22Rv1 (cell line): ENCODE results near the gene TAS2R4.
"Not testable (repeated sequence)": the region's sequence is repeated elsewhere in the genome, so short reads cannot be mapped to it uniquely, and the experiment has no call there.

Experiments used
- H3K27ac ChIP-seq: fragments of 450-650 bp; 2 replicates; pipeline ENCODE4 v1.5.1; 2017
- CTCF ChIP-seq: fragments of 450-650 bp; IDR thresholded peaks from 2 replicates; pipeline ENCODE4 v1.5.1; 2017; ENCODE audit warnings: mild to moderate bottlenecking
- ZFX ChIP-seq: fragments of 450-650 bp; IDR thresholded peaks from 2 replicates; pipeline ENCODE4 v1.6.1; 2017; ENCODE audit warnings: antibody characterized with exemption, borderline replicate concordance

Gene TAS2R4

DNA sequence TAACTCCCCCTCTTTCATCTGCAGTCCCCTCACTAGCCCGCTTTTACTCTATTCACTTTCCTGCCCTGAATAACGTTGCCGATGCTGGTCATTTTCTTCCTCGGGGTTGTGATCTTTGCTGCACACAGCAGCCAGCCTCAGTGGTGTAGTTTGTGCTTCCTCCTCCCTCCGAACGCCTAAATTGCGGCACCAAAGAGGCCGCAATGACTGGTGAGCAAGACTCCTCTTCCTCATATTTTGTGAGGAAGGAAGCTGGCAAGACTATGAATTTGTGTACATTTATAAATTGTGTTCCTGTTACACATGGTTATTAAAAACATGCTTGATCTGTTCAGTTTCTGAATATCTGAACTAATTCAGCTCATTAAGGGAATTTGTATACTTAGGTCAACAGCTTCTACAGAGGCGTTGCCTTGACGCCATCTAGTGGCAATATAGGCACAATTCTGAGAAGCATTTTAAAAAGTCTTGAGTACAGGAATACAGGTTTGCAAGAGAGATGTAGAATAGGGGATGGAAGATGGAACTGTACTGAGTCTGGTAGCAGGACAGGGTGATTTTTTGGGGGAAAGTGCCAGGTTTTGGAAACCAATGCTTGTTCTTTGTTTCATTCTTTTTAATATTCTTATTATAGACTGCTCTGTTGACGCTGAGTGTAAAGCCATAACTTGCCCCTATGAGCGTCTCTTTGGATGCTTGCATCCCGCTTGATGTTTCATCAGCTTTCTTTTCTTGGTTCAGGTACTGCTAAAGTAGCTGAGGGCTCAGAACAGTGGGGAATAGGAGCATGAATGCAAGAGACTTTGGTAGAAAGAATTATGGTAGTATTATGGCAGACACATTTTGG, 9.5 kb downstream of the TAS2R4 start:
- no peak overlapping the region for H3K27ac ChIP-seq
- TF ChIP-seq CTCF = peak; percentile 99
- TF ChIP-seq ZFX = no peak

- TF ChIP-seq ZFX = no peak
- no peak for TF ChIP-seq CTCF
These were observed 11.8 kb downstream of the TAS2R4 start for GRCh38 chr7:141788296-141788695.

DNA sequence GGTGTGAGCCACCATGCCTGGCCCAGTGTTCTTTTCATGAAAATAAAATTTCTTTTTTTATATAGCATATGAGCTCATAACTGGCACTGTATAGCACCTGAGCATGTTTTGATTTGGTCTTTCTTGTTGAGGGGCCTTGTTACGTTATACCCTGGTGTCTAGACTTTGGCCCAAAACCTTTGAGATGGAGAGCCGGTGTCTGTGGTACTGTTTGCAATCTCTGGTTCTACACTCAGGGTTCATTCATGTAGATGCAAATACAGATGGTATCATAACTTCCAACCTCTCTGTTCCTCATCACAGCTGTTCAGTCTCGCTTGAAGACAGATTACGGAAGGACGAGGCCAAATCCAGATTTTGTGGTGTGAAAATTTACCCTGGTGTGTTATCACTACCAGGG, 13.4 kb downstream of the TAS2R4 start, which contains the start of gene TAS2R5:
Gene TAS2R5 (plus strand): TSS at position 301 of the 400 bp plus-strand sequence. CDS start 145 bp downstream, outside the sequence.
- no peak for TF ChIP-seq ZFX
- TF ChIP-seq CTCF = no peak
- H3K27ac ChIP-seq = no peak within 1 kb of the TSS

More at GRCh38 chr7:141788296-141788695, 11.8 kb downstream of the TAS2R4 start:
- no peak overlapping the region for H3K27ac ChIP-seq

DNA sequence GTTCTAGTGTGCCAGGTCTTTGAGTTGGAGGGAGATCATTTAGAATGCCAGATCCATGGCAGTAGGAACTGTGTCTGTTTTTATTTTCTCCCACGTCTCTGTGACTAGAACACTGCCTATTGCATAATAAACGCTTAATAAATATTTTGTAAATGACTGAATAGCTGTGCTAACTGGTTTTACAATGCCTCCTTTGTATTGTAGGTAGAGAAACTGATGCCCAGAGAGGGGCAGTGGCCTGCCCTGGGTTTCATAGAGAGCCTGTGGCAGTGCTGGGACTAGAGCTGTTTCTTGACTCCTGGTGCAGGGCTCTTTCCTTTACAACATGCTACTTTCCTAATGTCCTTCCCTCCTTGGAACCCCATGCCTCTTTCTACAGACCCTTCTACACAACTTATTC, 16.1 kb downstream of the TAS2R4 start:
- no peak overlapping the region for H3K27ac ChIP-seq
- TF ChIP-seq ZFX (no peak), CTCF (no peak)

DNA sequence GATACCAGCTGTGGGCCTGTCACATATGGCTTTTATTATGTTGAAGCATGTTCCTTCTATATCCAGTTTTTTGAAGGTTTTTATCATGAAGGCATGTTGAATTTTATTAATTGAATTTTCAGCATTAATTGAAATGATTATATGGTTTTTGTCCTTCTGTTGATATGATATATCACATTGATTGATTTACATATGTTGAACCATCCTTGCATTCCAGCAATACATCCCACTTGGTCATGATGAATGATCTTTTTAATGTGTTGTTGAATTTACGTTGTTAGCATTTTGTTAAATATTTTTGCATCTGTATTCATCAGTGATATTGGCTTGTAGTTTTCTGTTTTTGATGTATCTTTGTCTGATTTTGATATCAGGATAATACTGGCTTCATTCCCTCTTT, 43.6 kb downstream of the TAS2R4 start:
- TF ChIP-seq CTCF (no peak), ZFX (no peak)
- no peak overlapping the region for H3K27ac ChIP-seq

- H3K27ac ChIP-seq = not testable (repeated sequence)
These were observed 46.0 kb downstream of the TAS2R4 start for GRCh38 chr7:141822432-141822831.
